GM11168 (cell line): ENCODE measurements around the gene MGST2.
"Not testable (repeated sequence)": the region's sequence is repeated elsewhere in the genome, so short reads cannot be mapped to it uniquely, and the experiment has no call there.

Experiments used
- in situ Hi-C: fragments of 300-500 bp; cut with MboI; formaldehyde crosslinking; loops from one replicate; pipeline ENCODE4 v1.12.0; 2022; ENCODE audit warnings: low sequenced_read_pairs; ENCODE audit not compliant: unreplicated experiment

The MGST2 gene

DNA sequence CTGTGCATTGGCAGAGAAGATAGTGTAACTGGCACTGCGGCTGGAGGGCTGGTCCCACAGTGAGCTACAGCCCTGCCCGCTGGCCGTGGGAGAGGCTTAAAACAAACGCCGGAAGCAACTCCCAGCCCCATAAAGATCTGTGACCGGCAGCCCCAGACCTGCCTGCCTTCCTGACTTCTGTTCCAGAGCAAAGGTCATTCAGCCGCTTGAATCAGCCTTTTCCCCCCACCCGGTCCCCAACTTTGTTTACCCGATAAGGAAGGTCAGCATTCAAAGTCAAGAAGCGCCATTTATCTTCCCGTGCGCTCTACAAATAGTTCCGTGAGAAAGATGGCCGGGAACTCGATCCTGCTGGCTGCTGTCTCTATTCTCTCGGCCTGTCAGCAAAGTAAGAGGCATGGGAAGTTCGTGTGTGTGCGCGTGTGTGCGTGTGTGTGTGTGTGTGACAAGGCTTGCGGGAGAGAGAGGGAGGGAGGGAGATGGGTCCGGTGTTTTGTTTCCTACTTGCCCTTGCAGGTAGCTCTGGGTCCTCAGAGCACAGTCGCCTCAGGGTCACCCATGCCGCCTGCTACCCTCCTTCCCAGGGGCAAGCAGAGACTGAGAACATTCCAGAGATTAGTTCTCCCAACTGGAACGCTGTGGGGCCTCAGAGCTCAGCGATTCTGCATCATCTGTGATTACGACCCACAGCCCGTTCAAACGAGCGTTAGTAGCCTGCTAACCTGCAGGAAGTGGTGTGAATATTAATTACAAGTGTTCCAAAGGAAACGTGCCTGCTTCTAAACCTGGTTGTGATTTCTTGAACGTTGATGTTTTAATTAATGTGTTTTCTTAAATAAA lies at the start of gene MGST2:
TSS of gene MGST2 (plus strand) at position 130 of the 840 bp plus-strand sequence. CDS start at position 331, 201 bp downstream.
- in situ Hi-C loops = no loop called here

DNA sequence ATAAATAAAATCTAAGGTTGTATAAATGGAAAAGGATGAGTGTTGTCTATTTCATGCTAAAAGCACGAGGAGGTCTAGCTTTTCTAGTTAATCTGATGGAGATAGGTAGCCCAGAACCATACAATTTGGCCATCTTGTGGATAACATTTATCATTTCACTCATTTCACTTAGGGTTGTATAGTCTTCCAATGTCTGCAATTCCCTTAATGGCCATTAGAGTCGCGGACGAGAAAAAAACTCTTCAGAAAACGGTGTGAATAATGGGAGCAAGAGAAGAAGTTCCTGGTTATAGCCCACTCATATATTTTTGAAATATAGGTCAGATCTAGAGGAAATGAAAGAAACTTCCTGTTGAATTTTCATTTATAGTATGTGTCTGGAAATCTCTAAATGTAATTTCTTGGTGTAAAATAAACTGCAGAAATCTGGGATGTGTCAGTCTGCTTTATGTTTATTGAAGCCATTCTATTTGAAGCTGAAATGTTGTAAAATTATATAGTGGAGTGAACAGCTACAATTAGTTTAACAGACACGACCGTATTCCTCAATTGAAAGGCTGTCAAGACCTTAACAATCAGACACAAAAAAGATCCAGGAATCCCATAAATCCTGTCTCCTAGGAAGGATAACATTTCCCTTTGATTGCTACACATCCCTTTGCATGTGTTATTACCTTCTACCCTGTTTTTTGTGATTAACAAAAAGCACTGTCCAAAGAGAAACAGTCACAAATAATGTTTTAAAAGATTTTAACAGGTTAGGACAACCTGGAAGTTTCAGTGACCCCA lies 47.7 kb upstream of the MGST2 start:
- in situ Hi-C loops = no loop called here

DNA sequence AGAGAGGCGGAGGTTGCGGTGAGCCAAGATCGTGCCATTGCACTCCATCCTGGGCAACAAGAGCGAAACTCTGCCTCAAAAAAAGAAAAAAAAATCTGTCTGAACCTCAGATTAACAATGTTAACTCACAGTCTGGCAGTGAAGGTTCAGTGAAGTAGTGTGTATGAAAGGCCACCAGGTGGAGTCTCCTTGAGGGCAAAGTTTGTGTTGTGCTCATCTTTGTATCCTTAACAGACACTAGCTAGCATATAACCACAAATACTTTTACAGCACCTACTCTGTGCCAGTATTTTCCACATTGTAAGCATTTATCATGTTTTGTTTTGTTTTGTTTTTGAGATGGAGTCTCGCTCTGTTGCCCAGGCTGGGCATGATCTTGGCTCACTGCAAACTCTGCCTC lies 46.0 kb upstream of the MGST2 start:
- in situ Hi-C loops = no loop called here

GRCh38 chr4:139622901-139623381 lies 42.7 kb upstream of the MGST2 start:
- in situ Hi-C loops = no loop called here

- in situ Hi-C loops = no loop called here
These were observed 41.1 kb upstream of the MGST2 start for GRCh38 chr4:139624441-139625092.

GRCh38 chr4:139625093-139625455 lies 40.5 kb upstream of the MGST2 start:
- in situ Hi-C loops = no loop called here

DNA sequence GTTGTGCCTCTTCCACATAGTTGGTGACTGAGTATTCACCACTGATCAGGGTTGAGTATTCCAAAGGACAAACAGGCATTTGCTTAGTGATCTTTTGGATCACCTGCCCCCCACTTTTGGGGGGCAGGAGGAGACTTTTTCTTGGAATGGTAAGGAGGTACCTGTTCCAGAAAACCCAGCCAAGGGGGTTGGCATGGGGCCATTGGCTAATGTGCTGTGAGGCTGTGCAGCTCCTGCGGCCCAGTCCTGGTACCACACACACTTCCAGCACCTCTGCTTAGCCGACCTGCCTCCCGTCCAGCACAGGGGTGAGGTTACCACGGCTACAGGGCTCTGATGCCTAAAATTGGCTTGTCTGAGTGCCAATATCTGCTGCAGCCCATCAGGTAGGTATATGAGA lies 40.1 kb upstream of the MGST2 start:
- in situ Hi-C loops = no loop called here

GRCh38 chr4:139628184-139629012 lies 37.2 kb upstream of the MGST2 start:
- in situ Hi-C loops = no loop called here

GRCh38 chr4:139629436-139630125 lies 36.0 kb upstream of the MGST2 start:
- in situ Hi-C loops = no loop called here

DNA sequence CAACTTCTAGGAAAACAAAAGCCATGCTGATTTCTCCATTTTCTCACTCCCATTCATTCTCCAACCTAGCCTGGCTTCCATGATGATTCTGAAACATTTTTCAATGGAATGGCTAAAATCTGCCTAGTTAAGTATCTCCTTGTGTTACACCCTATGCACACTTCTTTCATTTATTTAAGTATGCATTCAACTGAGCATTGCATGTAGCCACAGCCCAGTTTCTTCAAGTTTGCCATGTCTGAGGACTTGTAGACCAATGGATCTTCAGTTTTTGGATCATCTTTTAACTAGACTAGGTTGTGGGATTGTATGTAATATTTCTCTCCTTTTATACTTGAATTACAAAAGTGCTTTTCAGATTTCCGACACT lies 35.5 kb upstream of the MGST2 start:
- in situ Hi-C loops = no loop called here

DNA sequence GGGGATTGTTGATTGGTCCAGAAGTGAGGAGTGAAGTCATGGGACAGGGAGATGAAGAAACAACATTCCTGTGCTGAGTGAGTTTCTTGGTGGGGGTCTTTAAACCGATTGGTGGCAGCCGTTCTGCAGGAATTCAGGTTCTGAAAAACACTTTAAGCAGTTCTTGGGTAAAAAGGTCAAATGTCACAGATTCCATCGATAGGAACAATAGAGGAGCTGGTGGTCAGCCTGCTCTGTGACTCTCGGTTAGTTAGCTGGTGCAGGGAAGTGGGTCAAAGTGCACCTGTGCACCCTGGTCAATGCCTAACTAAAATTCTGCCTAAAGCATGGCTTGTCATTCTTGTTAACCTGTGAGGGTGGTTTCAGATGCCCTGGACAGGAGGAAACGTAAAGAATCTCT lies 34.6 kb upstream of the MGST2 start:
- in situ Hi-C loops = no loop called here

GRCh38 chr4:139631791-139632190 lies 33.8 kb upstream of the MGST2 start:
- in situ Hi-C loops = no loop called here

- in situ Hi-C loops = not testable (repeated sequence)
These were observed 32.9 kb upstream of the MGST2 start for GRCh38 chr4:139632739-139633138.

- in situ Hi-C loops = no loop called here
These were observed 32.4 kb upstream of the MGST2 start for GRCh38 chr4:139633195-139633594.

GRCh38 chr4:139633661-139634060 lies 32.0 kb upstream of the MGST2 start:
- in situ Hi-C loops = no loop called here

DNA sequence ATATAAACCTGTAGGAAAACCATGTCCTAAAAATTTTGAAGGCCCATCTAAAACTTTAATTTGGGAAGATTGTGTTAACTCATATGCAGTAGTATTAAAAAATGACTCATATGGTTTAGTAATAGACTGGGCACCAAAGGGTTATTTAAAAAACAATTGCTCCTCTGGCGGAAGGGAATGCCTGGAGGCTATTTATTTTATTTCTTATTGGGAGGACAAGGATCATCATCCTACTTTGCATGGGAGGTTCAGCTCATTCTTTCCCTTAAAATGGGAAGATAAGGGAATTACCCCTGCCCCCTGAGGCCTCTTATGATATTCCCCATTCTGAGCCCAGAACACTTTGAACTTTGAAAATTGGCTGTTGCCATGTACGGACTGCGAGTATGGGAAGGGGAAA lies 29.7 kb upstream of the MGST2 start:
- in situ Hi-C loops = no loop called here

GRCh38 chr4:139638306-139638705 lies 27.3 kb upstream of the MGST2 start:
- in situ Hi-C loops = not testable (repeated sequence)

DNA sequence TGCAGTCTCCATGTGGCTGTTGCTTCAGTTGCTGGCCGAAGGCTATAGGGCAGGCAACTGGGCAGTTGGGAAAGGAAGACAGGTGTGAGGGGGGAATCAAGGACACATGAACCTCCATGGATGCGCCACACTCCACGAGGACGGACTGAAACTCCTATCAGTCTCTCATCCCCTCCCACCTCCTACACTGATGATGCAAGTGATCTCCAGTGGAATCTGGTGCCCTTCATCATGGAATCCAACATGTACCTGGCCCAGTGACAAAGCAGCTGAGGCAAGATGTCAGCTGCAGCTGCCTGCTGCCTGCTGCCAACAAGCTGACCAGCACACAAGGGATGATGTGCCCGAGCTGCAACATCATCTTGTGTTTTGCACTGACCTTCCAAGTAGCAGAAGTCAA lies 26.0 kb upstream of the MGST2 start:
- in situ Hi-C loops = no loop called here

GRCh38 chr4:139641218-139641617 lies 24.4 kb upstream of the MGST2 start:
- in situ Hi-C loops = no loop called here

- in situ Hi-C loops = no loop called here
These were observed 23.3 kb upstream of the MGST2 start for GRCh38 chr4:139642364-139642763.
